ENCODE data around the gene OTUD3. TPM values are rescaled to one million over a fixed set of nuclear protein-coding genes. Genes with fewer than 3 reads are reported as not detected.

Gene OTUD3
- total and polyA plus RNA-seq, 2 of the 13 experiments (the other 11 are each of a cell fraction or from before 2014, with no cell fraction given): 5.2 to 7.5 TPM

GRCh38 chr1:19925342-19926070 lies 43.3 kb downstream of the OTUD3 start (continued):
- TF ChIP-seq, protein P1, sequence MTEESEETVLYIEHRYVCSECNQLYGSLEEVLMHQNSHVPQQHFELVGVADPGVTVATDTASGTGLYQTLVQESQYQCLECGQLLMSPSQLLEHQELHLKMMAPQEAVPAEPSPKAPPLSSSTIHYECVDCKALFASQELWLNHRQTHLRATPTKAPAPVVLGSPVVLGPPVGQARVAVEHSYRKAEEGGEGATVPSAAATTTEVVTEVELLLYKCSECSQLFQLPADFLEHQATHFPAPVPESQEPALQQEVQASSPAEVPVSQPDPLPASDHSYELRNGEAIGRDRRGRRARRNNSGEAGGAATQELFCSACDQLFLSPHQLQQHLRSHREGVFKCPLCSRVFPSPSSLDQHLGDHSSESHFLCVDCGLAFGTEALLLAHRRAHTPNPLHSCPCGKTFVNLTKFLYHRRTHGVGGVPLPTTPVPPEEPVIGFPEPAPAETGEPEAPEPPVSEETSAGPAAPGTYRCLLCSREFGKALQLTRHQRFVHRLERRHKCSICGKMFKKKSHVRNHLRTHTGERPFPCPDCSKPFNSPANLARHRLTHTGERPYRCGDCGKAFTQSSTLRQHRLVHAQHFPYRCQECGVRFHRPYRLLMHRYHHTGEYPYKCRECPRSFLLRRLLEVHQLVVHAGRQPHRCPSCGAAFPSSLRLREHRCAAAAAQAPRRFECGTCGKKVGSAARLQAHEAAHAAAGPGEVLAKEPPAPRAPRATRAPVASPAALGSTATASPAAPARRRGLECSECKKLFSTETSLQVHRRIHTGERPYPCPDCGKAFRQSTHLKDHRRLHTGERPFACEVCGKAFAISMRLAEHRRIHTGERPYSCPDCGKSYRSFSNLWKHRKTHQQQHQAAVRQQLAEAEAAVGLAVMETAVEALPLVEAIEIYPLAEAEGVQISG (CRISPR knock-in tag; IDR thresholded peaks at IDR 0.05): no peak
- TF ChIP-seq ZNF317 (CRISPR knock-in tag; IDR thresholded peaks at IDR 0.05): peak; percentile 32; the same call in 1 of the 2 replicates
- TF ChIP-seq MED13 (CRISPR knock-in tag; IDR thresholded peaks at IDR 0.05): no peak
- TF ChIP-seq ARHGAP35 (CRISPR knock-in tag; IDR thresholded peaks at IDR 0.05; ENCODE audit: borderline replicate concordance): no peak
- TF ChIP-seq MED1 (CRISPR knock-in tag; IDR thresholded peaks at IDR 0.05): peak; percentile 94
- TF ChIP-seq PLRG1 (conservative IDR thresholded peaks at IDR 0.05): no peak
- TF ChIP-seq ZFP36L2 (CRISPR knock-in tag; IDR thresholded peaks at IDR 0.05): no peak
- no peak for TF ChIP-seq ATAD3A (CRISPR knock-in tag; IDR thresholded peaks at IDR 0.05)
- no peak for TF ChIP-seq KLF9 (CRISPR knock-in tag; IDR thresholded peaks at IDR 0.05; ENCODE audit: low read depth)
- TF ChIP-seq U2AF1 (optimal IDR thresholded peaks at IDR 0.05; ENCODE audit: low read depth, low read length): peak; percentile 50
- no peak for TF ChIP-seq CENPT (CRISPR knock-in tag; IDR thresholded peaks at IDR 0.05; ENCODE audit: low read depth)
- TF ChIP-seq MAZ (IDR thresholded peaks at IDR 0.05; ENCODE audit: borderline replicate concordance, low read depth, low read length): no peak
- no peak for TF ChIP-seq MAZ (CRISPR knock-in tag; IDR thresholded peaks at IDR 0.05; ENCODE audit: low read depth)
- no peak for TF ChIP-seq HOXA5 (CRISPR knock-in tag; IDR thresholded peaks at IDR 0.05)
- TF ChIP-seq YEATS4 (CRISPR knock-in tag; IDR thresholded peaks at IDR 0.05; ENCODE audit: borderline replicate concordance): no peak
- TF ChIP-seq BORCS8-MEF2B (CRISPR knock-in tag; IDR thresholded peaks at IDR 0.05): no peak
- TF ChIP-seq SYNCRIP (IDR thresholded peaks at IDR 0.05; ENCODE audit: insufficient read depth, low read depth, low read length): no peak
- no peak for TF ChIP-seq ZSCAN12 (CRISPR knock-in tag; IDR thresholded peaks at IDR 0.05)
- no peak for TF ChIP-seq NFIB (CRISPR knock-in tag; IDR thresholded peaks at IDR 0.05; ENCODE audit: borderline replicate concordance)
- TF ChIP-seq EZH2 (conservative IDR thresholded peaks at IDR 0.05; ENCODE audit: low read depth, low read length): no peak
- peak; percentile 51; the same call in 1 of the 2 replicates for TF ChIP-seq ZNF768 (CRISPR knock-in tag; IDR thresholded peaks at IDR 0.05)
- TF ChIP-seq FIP1L1 (IDR thresholded peaks at IDR 0.05; ENCODE audit: borderline replicate concordance, insufficient read depth, low read depth, low read length): no peak
- TF ChIP-seq MTA3 (CRISPR knock-in tag; IDR thresholded peaks at IDR 0.05): no peak
- TF ChIP-seq ZSCAN9 (CRISPR knock-in tag; IDR thresholded peaks at IDR 0.05; ENCODE audit: borderline replicate concordance): peak; percentile 48; the same call in 1 of the 2 replicates
- TF ChIP-seq, protein P2, sequence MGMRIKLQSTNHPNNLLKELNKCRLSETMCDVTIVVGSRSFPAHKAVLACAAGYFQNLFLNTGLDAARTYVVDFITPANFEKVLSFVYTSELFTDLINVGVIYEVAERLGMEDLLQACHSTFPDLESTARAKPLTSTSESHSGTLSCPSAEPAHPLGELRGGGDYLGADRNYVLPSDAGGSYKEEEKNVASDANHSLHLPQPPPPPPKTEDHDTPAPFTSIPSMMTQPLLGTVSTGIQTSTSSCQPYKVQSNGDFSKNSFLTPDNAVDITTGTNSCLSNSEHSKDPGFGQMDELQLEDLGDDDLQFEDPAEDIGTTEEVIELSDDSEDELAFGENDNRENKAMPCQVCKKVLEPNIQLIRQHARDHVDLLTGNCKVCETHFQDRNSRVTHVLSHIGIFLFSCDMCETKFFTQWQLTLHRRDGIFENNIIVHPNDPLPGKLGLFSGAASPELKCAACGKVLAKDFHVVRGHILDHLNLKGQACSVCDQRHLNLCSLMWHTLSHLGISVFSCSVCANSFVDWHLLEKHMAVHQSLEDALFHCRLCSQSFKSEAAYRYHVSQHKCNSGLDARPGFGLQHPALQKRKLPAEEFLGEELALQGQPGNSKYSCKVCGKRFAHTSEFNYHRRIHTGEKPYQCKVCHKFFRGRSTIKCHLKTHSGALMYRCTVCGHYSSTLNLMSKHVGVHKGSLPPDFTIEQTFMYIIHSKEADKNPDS (CRISPR knock-in tag; IDR thresholded peaks at IDR 0.05): no peak
- no peak for TF ChIP-seq KDM5A (IDR thresholded peaks at IDR 0.05; ENCODE audit: borderline replicate concordance, low read length)
